Neural cell (in vitro differentiated cells): Measurements from ENCODE around the gene ELOVL7.

Experiments
- POLR2AphosphoS5 ChIP-seq: IDR thresholded peaks from 2 replicates; pipeline ENCODE4 v1.6.1; 2012
- RAD21 ChIP-seq: fragments of 450-650 bp; conservative IDR thresholded peaks from 2 replicates; pipeline ENCODE4 v1.6.1; 2014; ENCODE audit warnings: antibody characterized with exemption, mild to moderate bottlenecking, moderate library complexity
- TF ChIP-seq, protein P1 (sequence below): fragments of 450-650 bp; IDR thresholded peaks from 2 replicates; pipeline ENCODE4 v1.5.1; 2014; ENCODE audit warnings: antibody characterized with exemption, mild to moderate bottlenecking, moderate library complexity; ENCODE audit not compliant: poor library complexity, severe bottlenecking

DNA sequence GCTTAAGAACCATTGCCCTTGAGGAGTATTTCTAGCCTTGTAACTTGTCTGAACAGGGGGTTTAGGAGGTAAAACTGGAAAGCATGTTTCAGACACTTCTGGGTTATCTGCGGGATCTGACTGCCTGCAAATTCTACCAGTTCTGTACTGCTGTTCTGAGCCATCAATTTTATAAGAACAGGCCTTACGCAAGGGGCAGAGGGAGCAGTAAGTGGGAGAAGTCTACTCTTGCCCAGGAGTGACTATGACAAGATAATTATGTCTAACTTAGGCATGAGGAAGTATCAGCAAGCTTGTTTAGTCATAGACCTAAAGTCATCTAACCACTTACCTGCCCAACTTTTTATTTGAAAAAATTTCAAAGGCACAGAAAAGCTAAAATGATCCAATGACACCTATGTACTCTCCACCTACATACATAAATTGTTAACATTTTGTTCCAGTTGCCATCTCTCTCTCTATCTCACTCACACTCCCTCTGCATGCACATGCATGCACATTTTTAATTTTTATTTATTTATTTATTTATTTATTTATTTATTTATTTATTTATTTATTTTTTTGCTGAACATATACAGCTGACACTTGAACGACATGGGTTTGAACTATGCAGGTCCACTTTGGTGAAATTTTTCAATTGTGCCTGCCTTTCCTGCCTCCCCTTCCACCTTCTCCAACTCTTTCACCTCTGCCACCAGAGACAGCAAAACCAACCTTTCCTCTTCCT, 125.7 kb downstream of the ELOVL7 start:
- TF ChIP-seq, protein P1, sequence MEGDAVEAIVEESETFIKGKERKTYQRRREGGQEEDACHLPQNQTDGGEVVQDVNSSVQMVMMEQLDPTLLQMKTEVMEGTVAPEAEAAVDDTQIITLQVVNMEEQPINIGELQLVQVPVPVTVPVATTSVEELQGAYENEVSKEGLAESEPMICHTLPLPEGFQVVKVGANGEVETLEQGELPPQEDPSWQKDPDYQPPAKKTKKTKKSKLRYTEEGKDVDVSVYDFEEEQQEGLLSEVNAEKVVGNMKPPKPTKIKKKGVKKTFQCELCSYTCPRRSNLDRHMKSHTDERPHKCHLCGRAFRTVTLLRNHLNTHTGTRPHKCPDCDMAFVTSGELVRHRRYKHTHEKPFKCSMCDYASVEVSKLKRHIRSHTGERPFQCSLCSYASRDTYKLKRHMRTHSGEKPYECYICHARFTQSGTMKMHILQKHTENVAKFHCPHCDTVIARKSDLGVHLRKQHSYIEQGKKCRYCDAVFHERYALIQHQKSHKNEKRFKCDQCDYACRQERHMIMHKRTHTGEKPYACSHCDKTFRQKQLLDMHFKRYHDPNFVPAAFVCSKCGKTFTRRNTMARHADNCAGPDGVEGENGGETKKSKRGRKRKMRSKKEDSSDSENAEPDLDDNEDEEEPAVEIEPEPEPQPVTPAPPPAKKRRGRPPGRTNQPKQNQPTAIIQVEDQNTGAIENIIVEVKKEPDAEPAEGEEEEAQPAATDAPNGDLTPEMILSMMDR: no peak
- no peak for TF ChIP-seq POLR2AphosphoS5
- no peak for TF ChIP-seq RAD21
